Measurements from ENCODE around the gene P2RY8.

Gene P2RY8

DNA sequence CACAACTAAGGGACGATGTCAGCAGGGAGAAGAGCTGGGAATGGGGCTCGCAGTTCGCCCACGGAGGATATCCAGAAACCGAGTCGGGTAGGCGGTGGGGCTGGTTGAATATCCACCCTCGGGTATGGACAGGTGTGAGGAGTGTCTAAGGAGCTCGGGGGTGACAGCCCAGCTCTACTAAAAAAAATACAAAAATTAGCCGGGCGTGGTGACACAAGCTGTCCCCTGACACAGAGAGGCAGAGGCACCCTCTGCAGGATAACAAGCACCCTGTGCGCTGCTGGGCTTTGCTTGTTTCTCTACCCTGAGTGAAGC lies 72.1 kb downstream of the P2RY8 start:
- Histone ChIP-seq H3K4me3 (ENCODE audit: insufficient read length, low read depth) (no peak overlapping the region), H3K9ac (ENCODE audit: insufficient read length, low read depth) (no peak overlapping the region), H3K36me3 (ENCODE audit: insufficient read depth, insufficient read length, low read length) (no peaks in the 10 kb centered on the region), H3K27me3 (ENCODE audit: insufficient read depth, insufficient read length) (no peaks in the 10 kb centered on the region), H3K4me1 (ENCODE audit: insufficient read depth, insufficient read length) (peaks cover 8% of the 10 kb centered on the region), H3K9me3 (ENCODE audit: insufficient read depth, low read length) (no peaks in the 10 kb centered on the region)
- no peak for TF ChIP-seq SUZ12 (IDR thresholded peaks at IDR 0.05; ENCODE audit: extremely low read depth, insufficient read depth, insufficient read length)
- TF ChIP-seq YY1 (IDR thresholded peaks at IDR 0.05; ENCODE audit: insufficient read depth, insufficient read length): no peak
- TF ChIP-seq ZNF274 (IDR thresholded peaks at IDR 0.05; ENCODE audit: low read depth, low read length): no peak
- no peak for DNase-seq (ENCODE audit: low read depth, low spot score)

GRCh38 chrX:1464041-1464970 lies 72.7 kb downstream of the P2RY8 start:
- no peaks in the 10 kb centered on the region for H3K9me3 ChIP-seq (ENCODE audit: insufficient read depth, low read length)
- no peak overlapping the region for H3K9ac ChIP-seq (ENCODE audit: insufficient read length, low read depth)
- no peak for DNase-seq (ENCODE audit: low read depth, low spot score)
- no peak overlapping the region for H3K4me3 ChIP-seq (ENCODE audit: insufficient read length, low read depth)
- peaks cover 7% of the 10 kb centered on the region for H3K4me1 ChIP-seq (ENCODE audit: insufficient read depth, insufficient read length)
- H3K27me3 ChIP-seq (ENCODE audit: insufficient read depth, insufficient read length): peaks cover 3% of the 10 kb centered on the region
- no peaks in the 10 kb centered on the region for H3K36me3 ChIP-seq (ENCODE audit: insufficient read depth, insufficient read length, low read length)
- TF ChIP-seq SUZ12 (IDR thresholded peaks at IDR 0.05; ENCODE audit: extremely low read depth, insufficient read depth, insufficient read length): no peak
- TF ChIP-seq YY1 (IDR thresholded peaks at IDR 0.05; ENCODE audit: insufficient read depth, insufficient read length): no peak
- TF ChIP-seq ZNF274 (IDR thresholded peaks at IDR 0.05; ENCODE audit: low read depth, low read length): no peak

DNA sequence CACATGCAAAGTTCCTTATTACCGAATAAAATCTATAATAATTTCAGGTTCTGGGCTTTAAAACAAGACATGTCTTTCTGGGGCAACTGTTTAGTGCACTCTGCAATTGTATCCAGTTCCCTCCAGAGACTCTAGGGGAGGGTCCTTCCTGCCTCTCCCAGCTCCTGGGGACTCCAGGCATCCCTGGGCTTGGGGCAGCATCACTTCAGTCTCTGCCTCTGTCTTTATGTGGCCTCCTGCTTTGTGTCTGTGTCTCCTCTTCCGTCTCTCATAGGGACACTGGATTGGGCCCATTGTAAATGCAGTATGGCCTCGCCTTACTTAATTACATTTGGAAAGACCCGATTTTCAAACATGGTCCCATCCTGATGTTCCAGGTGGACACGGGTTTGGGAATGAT lies 73.4 kb downstream of the P2RY8 start:
- no peak for DNase-seq (ENCODE audit: low read depth, low spot score)
- no peaks in the 10 kb centered on the region for H3K36me3 ChIP-seq (ENCODE audit: insufficient read depth, insufficient read length, low read length)
- peaks cover 5% of the 10 kb centered on the region for H3K4me1 ChIP-seq (ENCODE audit: insufficient read depth, insufficient read length)
- TF ChIP-seq SUZ12 (IDR thresholded peaks at IDR 0.05; ENCODE audit: extremely low read depth, insufficient read depth, insufficient read length) (no peak), ZNF274 (IDR thresholded peaks at IDR 0.05; ENCODE audit: low read depth, low read length) (no peak), YY1 (IDR thresholded peaks at IDR 0.05; ENCODE audit: insufficient read depth, insufficient read length) (no peak)
- no peak overlapping the region for H3K4me3 ChIP-seq (ENCODE audit: insufficient read length, low read depth)
- H3K9ac ChIP-seq (ENCODE audit: insufficient read length, low read depth): no peak overlapping the region
- no peaks in the 10 kb centered on the region for H3K9me3 ChIP-seq (ENCODE audit: insufficient read depth, low read length)
- peaks cover 3% of the 10 kb centered on the region for H3K27me3 ChIP-seq (ENCODE audit: insufficient read depth, insufficient read length)

GRCh38 chrX:1462596-1463251 lies 74.3 kb downstream of the P2RY8 start:
- H3K4me1 ChIP-seq (ENCODE audit: insufficient read depth, insufficient read length): peaks cover 2% of the 10 kb centered on the region
- no peaks in the 10 kb centered on the region for H3K36me3 ChIP-seq (ENCODE audit: insufficient read depth, insufficient read length, low read length)
- no peak for DNase-seq (ENCODE audit: low read depth, low spot score)
- H3K27me3 ChIP-seq (ENCODE audit: insufficient read depth, insufficient read length): peaks cover 3% of the 10 kb centered on the region
- TF ChIP-seq YY1 (IDR thresholded peaks at IDR 0.05; ENCODE audit: insufficient read depth, insufficient read length) (no peak), ZNF274 (IDR thresholded peaks at IDR 0.05; ENCODE audit: low read depth, low read length) (no peak), SUZ12 (IDR thresholded peaks at IDR 0.05; ENCODE audit: extremely low read depth, insufficient read depth, insufficient read length) (no peak)
- no peak overlapping the region for H3K9ac ChIP-seq (ENCODE audit: insufficient read length, low read depth)
- no peaks in the 10 kb centered on the region for H3K9me3 ChIP-seq (ENCODE audit: insufficient read depth, low read length)
- no peak overlapping the region for H3K4me3 ChIP-seq (ENCODE audit: insufficient read length, low read depth)

GRCh38 chrX:1462110-1462509 lies 74.9 kb downstream of the P2RY8 start:
- H3K36me3 ChIP-seq (ENCODE audit: insufficient read depth, insufficient read length, low read length): no peaks in the 10 kb centered on the region
- no peak for DNase-seq (ENCODE audit: low read depth, low spot score)
- TF ChIP-seq ZNF274 (IDR thresholded peaks at IDR 0.05; ENCODE audit: low read depth, low read length): no peak
- TF ChIP-seq SUZ12 (IDR thresholded peaks at IDR 0.05; ENCODE audit: extremely low read depth, insufficient read depth, insufficient read length): no peak
- TF ChIP-seq YY1 (IDR thresholded peaks at IDR 0.05; ENCODE audit: insufficient read depth, insufficient read length): no peak
- H3K9ac ChIP-seq (ENCODE audit: insufficient read length, low read depth): no peak overlapping the region
- H3K9me3 ChIP-seq (ENCODE audit: insufficient read depth, low read length): no peaks in the 10 kb centered on the region
- H3K27me3 ChIP-seq (ENCODE audit: insufficient read depth, insufficient read length): peaks cover 3% of the 10 kb centered on the region
- H3K4me3 ChIP-seq (ENCODE audit: insufficient read length, low read depth): no peak overlapping the region
- peaks cover 2% of the 10 kb centered on the region for H3K4me1 ChIP-seq (ENCODE audit: insufficient read depth, insufficient read length)

- H3K36me3 ChIP-seq (ENCODE audit: insufficient read depth, insufficient read length, low read length): no peaks in the 10 kb centered on the region
- TF ChIP-seq SUZ12 (IDR thresholded peaks at IDR 0.05; ENCODE audit: extremely low read depth, insufficient read depth, insufficient read length) (no peak), ZNF274 (IDR thresholded peaks at IDR 0.05; ENCODE audit: low read depth, low read length) (no peak), YY1 (IDR thresholded peaks at IDR 0.05; ENCODE audit: insufficient read depth, insufficient read length) (no peak)
- no peak overlapping the region for H3K4me3 ChIP-seq (ENCODE audit: insufficient read length, low read depth)
- no peaks in the 10 kb centered on the region for H3K9me3 ChIP-seq (ENCODE audit: insufficient read depth, low read length)
- no peaks in the 10 kb centered on the region for H3K4me1 ChIP-seq (ENCODE audit: insufficient read depth, insufficient read length)
- H3K9ac ChIP-seq (ENCODE audit: insufficient read length, low read depth): no peak overlapping the region
- no peak for DNase-seq (ENCODE audit: low read depth, low spot score)
- peaks cover 3% of the 10 kb centered on the region for H3K27me3 ChIP-seq (ENCODE audit: insufficient read depth, insufficient read length)
These were observed 81.1 kb downstream of the P2RY8 start for GRCh38 chrX:1455948-1456280.

All from NT2/D1 (cell line).